HG03280 (cell line): Measurements from ENCODE around the gene PAX3.

Experiments
- ATAC-seq: cut with Tn5 transposase; IDR thresholded peaks from one replicate; pipeline ENCODE4 v1.9.1; 2021; ENCODE audit warnings: mild to moderate bottlenecking, moderate library complexity; ENCODE audit not compliant: unreplicated experiment

The PAX3 gene

DNA sequence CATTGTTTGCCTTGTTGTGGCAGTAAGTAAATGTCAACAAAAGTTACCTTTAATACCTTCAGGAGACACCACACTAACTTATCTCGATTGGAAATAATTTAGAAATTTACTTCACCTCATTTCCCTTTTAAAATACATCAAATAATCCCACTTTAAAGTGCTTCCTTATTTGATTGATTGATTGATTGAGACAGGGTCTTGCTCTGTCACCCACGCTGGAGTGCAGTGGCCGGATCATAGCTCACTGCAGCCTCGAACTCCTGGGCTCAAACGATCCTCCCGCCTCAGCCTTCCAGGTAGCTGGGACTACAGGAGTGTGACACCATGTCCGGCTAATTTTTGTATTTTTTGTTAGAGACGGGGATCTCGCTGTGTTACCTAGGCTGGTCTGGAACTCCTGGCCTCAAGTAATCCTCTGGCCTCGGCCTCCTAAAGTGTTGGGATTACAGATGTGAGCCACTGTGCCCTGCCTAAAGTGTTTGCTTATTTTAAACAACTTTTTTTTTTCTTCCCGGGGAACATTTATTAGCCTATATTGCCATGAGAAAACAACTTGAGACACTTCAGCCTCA lies 12.0 kb upstream of the PAX3 start:
- no peak for ATAC-seq

DNA sequence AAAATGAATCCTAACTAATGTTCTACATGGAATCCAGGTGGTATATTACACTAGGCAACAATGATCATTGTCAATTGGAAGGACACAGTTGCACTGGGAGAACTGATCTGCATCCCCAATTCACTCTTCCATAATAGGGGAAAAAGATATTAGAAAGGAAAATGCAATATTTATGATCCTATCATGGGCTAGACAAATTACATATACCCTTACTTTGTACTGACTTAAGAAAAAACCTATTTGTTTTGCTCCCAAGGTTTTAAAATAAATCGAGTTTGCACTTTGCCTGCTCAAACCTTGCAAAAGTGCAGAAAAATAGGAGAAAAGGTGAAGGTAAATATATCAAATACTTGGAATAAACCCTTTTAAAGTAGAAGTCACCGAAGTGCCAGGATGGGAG lies 11.0 kb upstream of the PAX3 start:
- ATAC-seq: no peak

DNA sequence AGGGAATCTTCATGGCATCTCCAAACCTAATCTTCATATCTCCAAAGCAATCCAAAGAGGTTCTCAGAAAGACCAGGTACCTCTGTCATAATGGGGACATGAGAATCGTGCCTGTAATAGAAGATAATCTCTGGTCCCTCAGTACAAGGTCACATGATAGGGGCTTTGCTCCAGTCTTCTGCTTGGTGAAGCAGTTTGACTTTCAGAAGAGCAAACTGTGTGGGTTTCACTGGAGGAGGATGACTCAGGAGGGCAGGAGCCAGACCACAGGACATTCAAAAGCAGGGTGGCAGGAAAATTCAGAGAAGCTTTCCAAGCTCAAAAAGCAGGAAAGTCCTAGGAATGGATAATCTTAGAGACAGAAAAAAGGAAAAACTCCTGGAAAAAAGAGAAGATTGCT lies 10.6 kb upstream of the PAX3 start:
- no peak for ATAC-seq

DNA sequence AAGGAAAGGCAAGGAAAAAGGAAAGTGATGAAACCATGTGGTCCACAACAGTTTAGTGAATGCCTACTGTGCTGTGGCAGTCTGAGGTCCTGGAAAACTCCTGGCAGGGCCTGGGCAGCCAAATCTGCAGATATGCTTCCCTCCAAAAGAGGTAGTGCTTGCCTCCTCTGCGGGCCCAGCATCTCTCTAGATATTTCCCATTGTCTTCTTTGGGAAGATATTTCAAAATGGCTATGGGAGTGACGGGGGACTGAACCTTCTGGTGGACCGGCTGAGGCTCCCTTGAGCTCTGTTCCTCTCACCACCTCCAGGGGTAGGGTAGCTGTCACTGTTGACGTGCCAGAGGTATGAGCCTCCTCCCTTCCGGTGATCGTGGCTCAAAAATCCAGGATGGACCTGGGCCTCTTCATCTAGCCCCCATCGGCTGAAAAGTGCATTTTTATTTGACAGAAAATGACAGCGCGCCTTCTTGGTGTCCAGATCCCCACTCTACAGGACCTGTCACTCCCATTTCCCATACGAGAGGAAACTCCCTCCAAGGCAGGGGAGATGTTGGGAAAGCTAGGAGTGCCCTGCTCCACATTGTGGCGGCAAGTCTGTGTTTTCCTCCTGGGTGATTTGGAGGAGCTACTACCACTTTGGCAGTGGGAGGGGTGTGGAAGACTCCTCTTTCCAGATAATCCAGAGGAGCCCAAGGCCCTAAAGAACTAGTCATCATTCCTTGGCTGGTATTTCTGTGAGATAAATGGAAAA lies 9.4 kb upstream of the PAX3 start:
- ATAC-seq: no peak

DNA sequence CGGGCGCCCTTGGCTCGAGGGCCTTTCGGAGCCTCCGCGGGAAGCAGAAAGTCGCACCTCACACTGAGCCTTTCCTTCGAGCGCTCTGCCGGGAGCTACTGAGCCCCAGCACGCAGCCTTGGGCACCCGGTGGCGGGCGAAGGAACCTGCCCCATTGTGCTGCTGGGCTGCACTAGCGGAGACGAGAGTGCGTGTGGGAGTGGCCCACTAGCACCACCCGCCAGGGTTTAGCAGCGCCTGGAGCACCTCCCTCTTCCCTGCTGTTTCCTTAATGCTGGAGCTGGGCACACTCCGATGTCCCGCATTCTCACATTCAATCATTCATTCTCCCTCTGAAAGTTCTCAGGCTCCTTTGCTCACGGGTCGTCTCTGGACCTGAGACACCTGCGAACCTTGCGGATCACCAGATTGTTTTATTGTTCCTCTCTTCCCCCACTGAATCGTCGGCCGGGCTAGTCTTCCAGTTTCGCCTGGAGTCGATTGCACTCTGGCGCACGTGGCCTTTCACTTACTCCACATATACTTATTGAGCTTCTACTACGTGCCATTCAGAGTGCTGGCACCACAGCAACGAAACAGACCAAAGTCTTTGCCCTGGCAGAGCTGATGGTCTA lies 8.5 kb upstream of the PAX3 start:
- no peak for ATAC-seq

DNA sequence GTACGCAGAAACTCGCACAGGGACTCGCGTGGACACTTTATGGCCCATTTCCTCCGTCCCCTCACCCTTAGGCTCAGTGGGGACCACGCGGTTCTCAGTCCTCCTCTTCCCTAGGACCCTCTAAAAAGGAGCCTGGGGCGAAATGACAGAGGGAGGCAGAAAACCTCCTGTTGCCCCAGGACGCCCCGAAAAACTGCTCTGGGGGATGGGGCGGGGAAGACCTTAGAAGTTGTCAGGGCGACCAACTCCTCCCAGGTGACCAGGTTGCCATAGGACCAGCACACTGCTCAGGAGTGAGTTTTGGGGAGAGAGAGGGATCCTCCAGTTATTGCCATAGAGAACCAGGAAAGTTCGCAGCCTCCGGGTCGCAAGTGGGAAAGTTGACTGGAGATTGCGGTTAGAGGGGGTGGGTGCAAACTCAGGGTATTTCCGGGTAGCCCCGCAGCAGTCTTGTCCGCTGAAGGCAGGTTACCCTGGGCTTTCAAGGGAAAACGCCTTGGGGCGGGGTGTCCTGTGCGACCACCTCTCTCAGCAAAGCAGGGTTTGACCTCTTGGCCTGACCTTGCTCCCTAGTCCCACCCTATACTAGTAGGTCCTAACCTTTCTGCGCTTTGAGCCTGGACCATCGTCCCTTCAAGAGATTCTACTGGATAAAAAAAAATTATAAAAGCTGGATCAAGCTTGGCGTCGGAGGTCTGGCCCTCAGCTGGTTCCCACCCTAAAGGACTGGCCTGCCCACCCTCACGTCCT lies 7.8 kb upstream of the PAX3 start:
- ATAC-seq: no peak

DNA sequence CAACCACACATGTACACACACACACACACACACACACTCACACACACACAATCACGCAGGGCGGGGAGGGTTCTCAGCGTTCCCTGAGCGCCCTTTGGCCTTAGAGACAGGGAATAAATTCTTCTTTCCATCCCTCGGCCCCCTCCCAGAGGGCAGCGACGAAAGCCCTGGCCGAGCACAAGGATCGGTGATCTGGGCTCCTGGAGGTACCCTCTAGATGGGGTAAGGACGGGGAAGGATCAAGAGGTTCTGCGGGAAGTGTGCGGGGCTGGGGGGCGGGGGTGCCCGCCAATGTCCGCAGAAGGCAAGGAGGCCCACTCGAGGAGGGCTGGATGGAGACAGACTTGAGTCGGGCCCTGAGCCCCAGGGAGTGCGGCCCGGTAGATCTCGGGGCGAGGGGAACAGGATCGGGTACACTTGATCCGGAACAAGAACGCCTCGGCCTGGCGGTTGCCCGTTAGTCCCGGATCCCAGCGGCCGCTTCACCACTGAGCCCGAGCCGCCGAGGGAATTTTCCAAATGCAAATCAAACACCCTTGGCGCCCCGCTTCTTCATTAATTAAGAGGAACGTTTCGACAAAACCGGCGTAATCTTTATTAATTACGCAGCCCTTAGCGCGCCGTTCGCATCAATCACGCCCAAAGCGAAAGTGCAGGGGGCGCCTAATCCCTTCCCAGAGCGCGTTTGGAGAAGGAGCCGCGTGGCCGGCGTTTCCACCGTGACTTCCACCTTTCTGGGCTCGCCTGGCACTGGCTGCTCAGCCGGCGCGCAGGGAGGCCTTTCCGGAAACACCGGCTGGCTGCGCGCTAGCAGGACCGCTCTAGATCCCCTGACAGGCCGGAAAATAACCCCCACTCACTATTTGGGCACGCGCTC lies 7.0 kb upstream of the PAX3 start:
- ATAC-seq: no peak

DNA sequence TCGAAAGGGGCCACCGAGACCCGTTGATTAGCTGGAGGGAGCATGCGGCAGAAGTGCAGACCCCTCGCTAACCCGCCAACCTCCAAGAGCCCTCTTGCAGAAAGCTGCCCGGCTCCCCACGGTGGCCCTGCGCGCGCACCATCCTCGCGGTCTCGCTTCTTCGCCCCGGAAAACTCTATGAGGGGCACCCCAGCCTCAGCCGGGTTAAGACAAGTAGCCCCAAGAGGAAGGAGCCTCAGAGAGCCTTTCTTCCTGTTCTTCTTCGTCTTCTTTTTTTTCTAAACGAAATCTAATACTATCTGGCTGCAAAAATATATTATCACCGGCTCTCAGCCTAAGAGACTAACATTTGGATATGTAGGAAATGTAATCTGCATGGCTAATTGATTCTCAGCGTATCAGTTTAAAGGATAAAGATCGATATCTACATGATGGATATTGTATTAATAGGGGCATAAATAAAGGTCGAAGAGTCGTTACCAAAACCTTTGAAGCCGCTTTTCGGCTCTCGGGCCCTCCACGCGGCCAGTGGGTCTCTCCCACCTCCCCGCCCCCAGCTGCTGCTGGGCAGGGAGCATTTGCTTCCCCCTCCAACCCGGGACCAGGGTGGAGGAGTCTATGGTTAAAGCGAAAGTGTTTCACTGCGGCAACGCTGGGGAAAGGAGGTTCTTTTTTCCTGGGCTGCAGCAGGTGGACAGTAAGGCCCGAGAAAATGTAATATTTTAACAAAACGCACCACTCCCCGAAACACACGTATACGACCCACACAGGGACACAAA lies 6.1 kb upstream of the PAX3 start:
- ATAC-seq: no peak

DNA sequence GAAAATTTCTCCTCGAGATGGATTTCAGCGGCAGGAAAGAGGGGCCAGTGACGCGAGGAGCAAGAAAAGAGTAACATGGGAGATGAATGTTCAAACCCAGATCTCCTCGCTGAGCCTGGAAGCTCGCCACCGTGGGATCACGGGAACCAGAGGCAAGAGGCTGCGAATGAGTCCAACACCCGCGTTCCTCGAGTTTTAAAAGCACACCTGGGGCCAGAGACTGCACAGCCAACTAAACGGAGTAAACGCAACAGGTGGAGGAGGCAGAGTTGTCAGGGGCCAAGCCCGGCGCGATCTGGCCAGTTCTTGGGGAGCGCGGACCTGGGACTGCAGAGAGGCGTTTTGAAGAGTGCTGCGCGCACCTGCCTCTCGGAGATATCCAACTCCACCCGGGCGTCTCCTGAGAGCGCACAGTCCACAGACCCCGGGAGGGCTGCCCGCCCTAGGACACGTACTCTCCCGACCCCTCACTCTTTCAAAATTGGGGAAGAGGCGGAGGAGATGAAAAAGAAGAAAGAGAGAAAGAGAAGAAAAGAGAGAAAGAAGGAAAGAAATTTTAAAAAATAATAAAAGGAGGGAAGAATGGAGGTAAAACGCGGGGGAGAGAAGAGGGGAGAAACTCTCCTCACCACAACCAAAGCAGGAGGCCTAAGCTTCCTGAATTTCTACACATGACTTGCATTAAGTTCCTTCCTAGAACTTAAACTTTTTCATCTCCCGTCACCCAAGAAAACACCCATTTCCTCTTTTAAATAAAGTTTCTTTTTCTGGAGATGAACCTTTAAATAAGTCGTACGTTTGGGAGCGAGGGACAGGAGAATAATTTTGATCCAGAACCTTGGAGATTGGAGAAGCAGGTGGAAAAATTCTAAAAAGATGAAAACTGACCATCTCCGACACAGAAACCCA lies 5.3 kb upstream of the PAX3 start:
- no peak for ATAC-seq

DNA sequence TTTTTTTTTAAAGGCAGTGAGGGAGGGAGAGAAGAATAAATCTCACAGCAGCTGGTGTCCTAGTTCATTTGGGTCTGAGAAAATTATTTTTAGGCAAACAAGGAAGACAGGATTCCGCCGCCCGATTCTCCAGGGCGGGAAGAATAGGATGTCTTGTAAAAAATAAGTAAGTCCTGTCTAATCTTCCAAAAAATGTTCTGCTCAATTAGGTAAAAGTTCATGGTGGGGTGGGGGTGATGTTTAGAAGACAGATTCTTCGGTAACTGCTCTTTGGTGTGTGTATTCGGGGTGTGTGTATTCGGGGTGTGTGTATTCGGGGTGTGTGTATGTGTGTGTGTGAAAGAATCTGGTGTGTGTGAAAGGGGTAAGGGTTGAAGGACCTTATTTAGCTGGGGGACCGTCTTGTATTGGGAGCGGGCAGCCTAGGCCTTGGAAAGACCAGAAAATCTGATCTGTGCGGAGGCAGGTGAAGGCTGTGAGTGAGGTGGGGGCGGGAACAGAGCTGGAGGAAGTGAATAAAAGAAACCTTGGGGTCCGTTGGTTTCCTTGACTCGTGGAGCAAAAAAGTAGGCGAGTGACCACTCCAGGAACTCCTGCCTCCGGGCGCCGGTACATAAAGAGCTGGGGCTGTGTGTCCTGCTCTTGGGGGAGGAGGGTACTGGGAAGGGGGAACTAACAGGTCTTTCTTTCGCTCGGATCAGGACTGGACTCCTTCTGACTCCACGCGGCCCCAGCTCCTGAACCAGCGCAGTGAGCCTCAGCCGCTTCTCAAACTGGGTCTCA lies 4.4 kb upstream of the PAX3 start:
- no peak for ATAC-seq

DNA sequence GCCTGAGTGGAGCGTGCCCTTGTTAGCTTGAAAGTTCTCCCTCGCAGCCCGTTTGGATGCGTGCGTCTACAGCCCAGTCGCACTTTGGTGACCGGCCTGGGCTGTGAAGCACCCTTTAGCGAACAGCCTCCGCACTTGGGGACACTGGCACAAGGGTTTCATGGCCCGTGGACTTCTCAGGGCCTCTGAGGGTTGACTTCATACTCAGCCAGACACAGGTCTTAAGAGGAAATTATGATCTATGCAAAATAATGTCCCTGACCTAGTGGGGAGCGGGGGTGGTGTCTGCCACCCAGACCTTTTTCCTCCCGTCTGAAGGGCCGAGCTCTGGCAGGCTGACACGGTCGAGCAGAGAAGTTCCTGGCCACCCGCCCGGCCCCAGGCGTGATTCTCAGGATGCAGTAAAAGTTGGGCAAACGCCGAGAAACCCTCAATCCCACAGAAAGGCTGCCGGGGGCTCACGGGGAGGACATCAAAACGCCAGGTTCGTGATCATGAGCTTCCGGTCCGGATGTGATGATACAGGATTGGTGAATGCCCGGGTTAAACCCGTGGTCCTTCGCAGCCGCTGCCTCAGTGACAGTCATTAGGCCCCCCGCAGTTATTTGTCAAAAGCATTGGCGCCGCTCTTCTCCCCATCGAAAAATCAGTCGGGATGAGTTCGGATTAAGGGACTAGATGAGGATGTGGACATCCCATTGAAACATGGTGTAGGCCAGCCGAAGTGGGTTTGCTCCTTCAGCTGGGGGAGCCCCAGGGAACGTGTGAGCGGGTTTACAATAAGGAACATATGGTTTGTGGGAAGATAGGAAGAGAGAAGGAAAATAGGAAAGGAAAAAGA lies 3.6 kb upstream of the PAX3 start:
- no peak for ATAC-seq

DNA sequence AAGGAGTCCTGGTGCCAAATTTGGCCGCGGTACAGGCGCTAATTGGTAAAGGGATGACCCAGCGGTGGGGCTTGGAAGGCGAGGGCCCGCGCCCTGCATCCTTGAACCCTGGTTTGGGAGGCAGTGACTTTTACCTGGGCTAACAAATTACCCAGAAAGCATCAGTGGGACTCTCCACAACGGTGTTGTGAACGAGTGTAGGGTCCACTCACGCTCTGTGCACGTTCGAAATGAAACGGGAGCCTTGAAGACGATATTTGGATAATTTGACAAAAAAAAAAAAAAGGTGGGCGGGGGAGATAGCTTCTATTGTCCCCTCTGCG lies 3.0 kb upstream of the PAX3 start:
- ATAC-seq: no peak

DNA sequence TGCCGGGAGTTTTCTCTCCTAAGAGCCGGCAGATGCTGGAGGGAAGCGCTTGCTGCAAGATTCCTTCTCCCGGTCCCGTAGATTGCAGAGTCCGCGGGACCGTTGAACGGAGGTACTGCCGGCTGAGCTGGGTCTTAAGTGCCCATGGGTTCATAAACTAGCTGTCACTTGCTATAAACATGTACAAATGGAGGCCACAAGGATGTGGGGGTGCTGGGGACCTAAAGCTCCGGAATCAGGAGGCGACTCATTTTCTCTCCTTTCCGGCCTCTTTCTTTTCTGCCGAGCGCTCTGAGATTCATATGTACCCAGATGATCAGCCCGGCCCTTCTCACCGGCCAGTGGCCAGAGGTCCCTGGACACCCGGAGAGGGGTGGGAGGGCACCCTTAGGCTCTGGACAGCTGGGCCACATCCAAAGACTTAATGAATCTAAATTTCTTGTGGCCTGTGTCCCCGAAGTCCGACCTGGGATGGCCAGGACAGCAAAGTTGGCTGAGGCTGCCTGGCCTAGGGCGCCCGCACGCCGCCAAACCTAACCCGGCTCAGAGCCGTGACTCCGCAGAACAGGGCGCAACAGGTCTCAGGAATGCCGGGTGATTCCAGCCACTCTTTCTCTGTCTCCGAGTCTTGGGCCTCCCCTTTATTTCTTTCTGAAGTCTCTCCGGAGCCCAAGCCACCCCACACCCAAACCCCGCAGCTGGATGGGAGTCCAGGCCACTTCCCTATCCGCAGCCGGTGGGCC lies 2.4 kb upstream of the PAX3 start:
- ATAC-seq: no peak

DNA sequence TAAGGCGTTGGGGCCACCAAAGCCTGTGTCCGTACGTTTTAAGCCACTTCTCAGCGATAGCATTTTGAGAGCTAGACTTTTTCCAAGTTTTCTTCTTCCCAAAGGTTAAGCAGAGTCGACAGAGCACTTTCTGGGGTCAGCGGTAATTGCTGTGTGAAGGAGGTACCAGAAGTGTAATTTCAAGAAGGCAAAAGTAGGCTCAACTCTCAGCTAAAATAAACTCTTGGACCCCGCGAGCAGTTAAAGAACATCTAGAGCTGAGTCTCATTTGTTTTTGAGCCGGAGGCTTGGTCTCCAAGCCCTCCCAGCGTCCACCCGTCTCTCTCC lies 1.9 kb upstream of the PAX3 start:
- ATAC-seq: no peak

DNA sequence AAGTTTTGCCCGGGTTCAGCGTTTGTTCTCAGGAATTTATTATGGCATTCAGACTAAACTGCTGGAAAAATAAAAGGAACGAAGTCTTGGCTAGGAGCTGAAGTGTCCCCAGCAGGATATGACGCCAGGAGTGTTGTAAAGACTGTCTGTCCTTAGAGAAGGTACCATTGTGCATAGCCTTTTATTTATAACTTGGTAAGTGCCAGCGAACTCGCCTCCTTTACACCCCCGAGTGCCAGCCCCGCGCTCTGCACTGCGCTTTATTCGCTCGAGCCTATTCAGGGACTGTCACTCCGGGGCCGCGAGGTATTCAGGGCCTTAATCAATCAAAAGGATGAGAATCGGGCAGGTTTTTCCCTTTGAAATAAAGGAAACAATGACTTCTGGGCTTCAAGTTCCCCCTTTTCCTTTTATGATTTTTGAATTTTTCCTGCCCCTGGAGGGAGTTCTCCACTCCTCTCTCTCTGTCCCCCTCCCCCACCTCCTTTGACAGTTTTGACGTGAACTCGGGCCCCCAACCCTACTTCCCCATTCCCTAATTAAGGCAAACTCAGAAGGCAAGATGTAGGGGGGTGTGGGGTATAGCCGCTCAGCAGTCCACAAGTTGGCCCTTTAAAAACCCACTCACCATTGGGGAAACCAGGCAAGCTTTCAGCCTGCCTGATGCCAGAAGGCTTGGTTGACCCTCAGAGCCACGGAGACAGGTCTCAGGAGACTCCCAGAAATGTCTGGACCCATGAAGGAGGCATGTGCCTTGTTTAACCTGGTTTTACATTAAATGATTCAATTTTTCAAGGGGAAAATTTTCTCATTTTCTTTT lies 1.3 kb upstream of the PAX3 start:
- ATAC-seq: no peak

DNA sequence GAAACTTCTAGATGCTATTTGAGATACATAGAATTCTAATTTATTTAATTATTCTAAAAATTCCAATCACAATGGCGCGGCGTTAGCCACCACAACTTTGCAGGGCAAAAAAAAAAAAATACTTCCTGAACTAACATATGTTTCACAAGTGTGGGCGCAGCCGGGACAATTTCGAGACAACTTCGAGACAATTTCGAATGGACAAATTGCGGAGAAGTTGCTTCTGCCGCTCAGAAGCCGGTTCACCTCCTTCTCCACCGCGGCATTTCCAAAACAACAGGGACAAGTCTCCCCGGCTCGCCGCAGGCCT lies 842 bp downstream of the PAX3 start:
- no peak for ATAC-seq

DNA sequence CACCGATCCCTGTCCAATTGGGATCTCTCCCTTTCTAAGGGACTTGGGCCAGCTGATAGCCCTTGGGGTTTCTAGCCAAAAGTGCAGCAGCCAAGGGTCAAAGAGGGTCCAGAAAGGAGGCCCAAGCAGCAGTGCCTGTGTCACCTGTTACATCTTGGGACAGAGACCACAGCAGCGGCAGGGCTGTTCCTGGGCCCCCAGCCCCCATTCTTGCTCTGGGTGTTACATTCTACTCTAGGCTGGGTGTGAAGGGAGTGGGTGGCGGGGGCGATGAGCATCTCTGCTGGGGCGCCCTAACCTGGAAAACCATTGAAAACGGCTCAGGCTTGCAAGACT lies 1.2 kb downstream of the PAX3 start:
- no peak for ATAC-seq
